Keratinocyte (primary cell): ENCODE data around the gene NLRC5. TPM values are rescaled to one million over a fixed set of nuclear protein-coding genes. Genes with fewer than 3 reads are reported as not detected.

Experiments
- DNase-seq: peaks from one replicate; pipeline ENCODE4 v3.0.0-alpha.2; 2011; ENCODE audit warnings: low read depth, missing footprints, low spot score
- FAIRE-seq: peaks from 2 replicates; lab custom pipeline; 2011; peaks lifted over from hg19 to GRCh38; lab: Jason Lieb, UNC
- H2AFZ ChIP-seq: 2 replicates; pipeline ENCODE4 v1.6.0; 2012; ENCODE audit warnings: low read length, control low read depth, inconsistent platforms; ENCODE audit not compliant: control insufficient read depth
- H3K27ac ChIP-seq: 2 replicates; pipeline ENCODE4 v1.5.1; 2011; ENCODE audit warnings: low read length; ENCODE audit not compliant: control insufficient read depth, insufficient read depth
- H3K27me3 ChIP-seq: 3 replicates; pipeline ENCODE4 v1.6.0; 2011; ENCODE audit warnings: low read length; ENCODE audit not compliant: control insufficient read depth, insufficient read depth; ENCODE audit errors: extremely low read depth
- H3K36me3 ChIP-seq, 2 experiments: 2 replicates in 1 of 2; 3 replicates in 1 of 2; pipeline ENCODE4 v1.5.1; 2011; ENCODE audit warnings: low read length in 2 of 2, mild to moderate bottlenecking in 1 of 2; ENCODE audit not compliant: control insufficient read depth in 2 of 2, insufficient read depth in 2 of 2; ENCODE audit errors: extremely low read depth in 1 of 2
- H3K4me1 ChIP-seq: 3 replicates; pipeline ENCODE4 v1.5.1; 2011; ENCODE audit warnings: low read length; ENCODE audit not compliant: control insufficient read depth, insufficient read depth; ENCODE audit errors: extremely low read depth
- H3K4me2 ChIP-seq: 3 replicates; pipeline ENCODE4 v1.6.0; 2011; ENCODE audit warnings: low read depth, low read length; ENCODE audit not compliant: control insufficient read depth, insufficient read depth; ENCODE audit errors: extremely low read depth
- H3K4me3 ChIP-seq, 3 experiments: fragments of 200-600 bp in 1 of 3; sonication (generic) in 1 of 3; 2 replicates in 2 of 3; 3 replicates in 1 of 3; pipeline ENCODE4 v1.5.1; 2011 to 2016; ENCODE audit warnings: low read length in 3 of 3, mild to moderate bottlenecking in 3 of 3, control low read depth in 2 of 3, inconsistent platforms in 1 of 3, low read depth in 1 of 3, mixed read lengths in 1 of 3, mixed run types in 1 of 3, moderate library complexity in 1 of 3; ENCODE audit not compliant: control insufficient read depth in 2 of 3, insufficient read depth in 2 of 3; ENCODE audit errors: extremely low read depth in 1 of 3
- H3K79me2 ChIP-seq: 2 replicates; pipeline ENCODE4 v1.6.0; 2012; ENCODE audit warnings: low read length; ENCODE audit not compliant: control insufficient read depth, insufficient read depth
- H3K9ac ChIP-seq: 3 replicates; pipeline ENCODE4 v1.6.0; 2011; ENCODE audit warnings: low read length; ENCODE audit not compliant: control insufficient read depth, insufficient read depth; ENCODE audit errors: extremely low read depth
- H3K9me1 ChIP-seq: 3 replicates; pipeline ENCODE4 v1.6.0; 2011; ENCODE audit warnings: low read length; ENCODE audit not compliant: control insufficient read depth, insufficient read depth; ENCODE audit errors: extremely low read depth
- H3K9me3 ChIP-seq: 2 replicates; pipeline ENCODE4 v1.5.1; 2012; ENCODE audit warnings: low read depth, low read length; ENCODE audit not compliant: control insufficient read depth
- H4K20me1 ChIP-seq: 3 replicates; pipeline ENCODE4 v1.6.0; 2011; ENCODE audit warnings: low read length; ENCODE audit not compliant: control insufficient read depth, insufficient read depth; ENCODE audit errors: extremely low read depth
- EZH2 ChIP-seq: IDR thresholded peaks from one replicate; pipeline ENCODE4 v1.6.1; 2012; ENCODE audit warnings: inconsistent platforms, mild to moderate bottlenecking, low read length, moderate library complexity
- dilution Hi-C: fragments of 300-500 bp; cut with MboI; formaldehyde crosslinking; loops from one replicate; pipeline ENCODE4 v1.7.0; 2020; ENCODE audit warnings: low sequenced_read_pairs; ENCODE audit not compliant: extremely low pct_ligation_motif_present
- polyA plus RNA-seq, 5 experiments: library from polyadenylated mRNA; depleted of rRNA in 3 of 5; stranded (reverse) in 3 of 5; stranded (forward) in 1 of 5; unstranded in 1 of 5; fragments of >200 nt; gene quantifications; 1 replicate in 1 of 5; 2 replicates in 3 of 5; 3 replicates in 1 of 5; pipeline versions ENCODE4 v1.2.1 to v1.2.3, GENCODE V29; 2011 to 2012; ENCODE audit warnings: missing spikeins in 2 of 5, low read depth in 1 of 5, low replicate concordance in 1 of 5
- TF ChIP-seq, protein P1 (sequence below), 3 experiments: IDR thresholded peaks in 1 of 3; conservative IDR thresholded peaks in 1 of 3; optimal IDR thresholded peaks in 1 of 3; 2 replicates in 2 of 3; 3 replicates in 1 of 3; pipeline versions ENCODE3 to v1.5.1; 2011; ENCODE audit warnings: low read length in 3 of 3, mild to moderate bottlenecking in 3 of 3, moderate library complexity in 2 of 3, control low read depth in 1 of 3, inconsistent platforms in 1 of 3; ENCODE audit not compliant: insufficient read depth in 2 of 3; ENCODE audit errors: extremely low read depth in 1 of 3

NLRC5 gene
- polyA plus RNA-seq, 1 donor (not counting 4 experiments of a cell fraction or from before 2014, with no cell fraction given), result 7.8 TPM

DNA sequence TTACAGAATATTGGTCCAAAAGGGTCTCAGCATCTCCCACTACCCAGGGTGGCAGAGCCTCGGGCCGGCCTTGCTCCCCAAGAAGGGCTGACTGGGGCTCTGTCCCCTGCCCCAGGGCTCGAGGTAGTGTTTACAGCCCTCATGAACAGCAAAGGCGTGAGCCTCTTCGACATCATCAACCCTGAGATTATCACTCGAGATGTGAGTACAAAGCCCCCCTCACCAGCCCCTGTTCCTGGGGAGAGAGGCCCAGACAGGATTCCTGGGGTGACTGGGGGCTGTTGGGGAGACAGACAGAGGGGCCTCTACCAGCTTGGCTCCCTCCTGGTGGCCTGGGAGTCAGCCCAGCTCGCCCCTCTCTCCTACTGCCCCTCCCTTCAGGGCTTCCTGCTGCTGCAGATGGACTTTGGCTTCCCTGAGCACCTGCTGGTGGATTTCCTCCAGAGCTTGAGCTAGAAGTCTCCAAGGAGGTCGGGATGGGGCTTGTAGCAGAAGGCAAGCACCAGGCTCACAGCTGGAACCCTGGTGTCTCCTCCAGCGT lies 6.1 kb upstream of the NLRC5 start:
- Histone ChIP-seq H3K36me3 (no peaks in the 10 kb centered on the region), H3K9me1 (no peaks in the 10 kb centered on the region), H3K4me1 (peaks cover 11% of the 10 kb centered on the region), H2AFZ (no peak overlapping the region), H3K9ac (no peak overlapping the region), H3K4me2 (no peak overlapping the region), H3K27me3 (no peaks in the 10 kb centered on the region), H3K79me2 (no peaks in the 10 kb centered on the region), H3K27ac (no peak overlapping the region), H3K4me3 (no peak overlapping the region), H3K9me3 (no peaks in the 10 kb centered on the region), H4K20me1 (no peaks in the 10 kb centered on the region)
- FAIRE-seq, result no peak
- no peak for DNase-seq
- dilution Hi-C loops, result no loop called here
- TF ChIP-seq, protein P1, sequence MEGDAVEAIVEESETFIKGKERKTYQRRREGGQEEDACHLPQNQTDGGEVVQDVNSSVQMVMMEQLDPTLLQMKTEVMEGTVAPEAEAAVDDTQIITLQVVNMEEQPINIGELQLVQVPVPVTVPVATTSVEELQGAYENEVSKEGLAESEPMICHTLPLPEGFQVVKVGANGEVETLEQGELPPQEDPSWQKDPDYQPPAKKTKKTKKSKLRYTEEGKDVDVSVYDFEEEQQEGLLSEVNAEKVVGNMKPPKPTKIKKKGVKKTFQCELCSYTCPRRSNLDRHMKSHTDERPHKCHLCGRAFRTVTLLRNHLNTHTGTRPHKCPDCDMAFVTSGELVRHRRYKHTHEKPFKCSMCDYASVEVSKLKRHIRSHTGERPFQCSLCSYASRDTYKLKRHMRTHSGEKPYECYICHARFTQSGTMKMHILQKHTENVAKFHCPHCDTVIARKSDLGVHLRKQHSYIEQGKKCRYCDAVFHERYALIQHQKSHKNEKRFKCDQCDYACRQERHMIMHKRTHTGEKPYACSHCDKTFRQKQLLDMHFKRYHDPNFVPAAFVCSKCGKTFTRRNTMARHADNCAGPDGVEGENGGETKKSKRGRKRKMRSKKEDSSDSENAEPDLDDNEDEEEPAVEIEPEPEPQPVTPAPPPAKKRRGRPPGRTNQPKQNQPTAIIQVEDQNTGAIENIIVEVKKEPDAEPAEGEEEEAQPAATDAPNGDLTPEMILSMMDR (optimal IDR thresholded peaks at IDR 0.05 in 1 of 3, IDR thresholded peaks at IDR 0.05 in 1 of 3, conservative IDR thresholded peaks at IDR 0.05 in 1 of 3; ENCODE audit: extremely low read depth in 1 of 3, insufficient read depth in 2 of 3, low read length in 3 of 3), result no peak
- no peak for TF ChIP-seq EZH2

GRCh38 chr16:56984639-56985038 lies 4.7 kb upstream of the NLRC5 start:
- Histone ChIP-seq H3K9ac (no peak overlapping the region), H3K4me3 (no peak overlapping the region), H3K36me3 (no peaks in the 10 kb centered on the region), H4K20me1 (no peaks in the 10 kb centered on the region), H2AFZ (no peak overlapping the region), H3K4me2 (no peak overlapping the region), H3K4me1 (peaks cover 17% of the 10 kb centered on the region), H3K27me3 (no peaks in the 10 kb centered on the region), H3K27ac (peak overlapping the region; percentile 1), H3K9me1 (no peaks in the 10 kb centered on the region), H3K9me3 (no peaks in the 10 kb centered on the region), H3K79me2 (no peaks in the 10 kb centered on the region)
- DNase-seq (no peak), FAIRE-seq (no peak)
- no peak for TF ChIP-seq EZH2
- TF ChIP-seq, protein P1 (optimal IDR thresholded peaks at IDR 0.05 in 1 of 3, IDR thresholded peaks at IDR 0.05 in 1 of 3, conservative IDR thresholded peaks at IDR 0.05 in 1 of 3; ENCODE audit: extremely low read depth in 1 of 3, insufficient read depth in 2 of 3, low read length in 3 of 3), result no peak
- dilution Hi-C loops, result no loop called here
